ENCODE data around the gene AP1B1.

GRCh38 chr22:29385151-29385704, 3.1 kb downstream of the AP1B1 start:
- TF ChIP-seq CTCF (conservative IDR thresholded peaks at IDR 0.05 in 1 of 2, IDR thresholded peaks at IDR 0.05 in 1 of 2; ENCODE audit: low read depth in 1 of 2, low read length in 2 of 2) (no peak), EZH2 (IDR thresholded peaks at IDR 0.05; ENCODE audit: low read length, missing control alignments) (no peak)
